Amniotic epithelial cell (primary cell): ENCODE results near the gene FAT4.

Source experiments
- DNase-seq: peaks from one replicate; pipeline ENCODE4 v3.0.0-alpha.2; 2010; ENCODE audit warnings: low read depth

FAT4 gene

GRCh38 chr4:125314676-125315575 is at the start of gene FAT4:
FAT4 (plus strand) TSS chr4:125314955; CDS start chr4:125316412, 1,457 bp downstream.
- DNase-seq, result peak; percentile 96

GRCh38 chr4:125265846-125266245 is 48.9 kb upstream of the FAT4 start:
- DNase-seq, result no peak

GRCh38 chr4:125266901-125267604 is 47.7 kb upstream of the FAT4 start:
- DNase-seq, result peak; percentile 87

GRCh38 chr4:125267630-125268029 is 47.1 kb upstream of the FAT4 start:
- DNase-seq, result no peak

- DNase-seq, result no peak
These were observed 46.5 kb upstream of the FAT4 start for GRCh38 chr4:125268068-125268755.

- no peak for DNase-seq
These were observed 37.9 kb upstream of the FAT4 start for GRCh38 chr4:125276811-125277210.

- no peak for DNase-seq
These were observed 37.0 kb upstream of the FAT4 start for GRCh38 chr4:125277790-125278189.

GRCh38 chr4:125280892-125281403 is 33.8 kb upstream of the FAT4 start:
- DNase-seq, result no peak

GRCh38 chr4:125283707-125284279 is 31.0 kb upstream of the FAT4 start:
- peak; percentile 57 for DNase-seq

- no peak for DNase-seq
These were observed 17.6 kb upstream of the FAT4 start for GRCh38 chr4:125297116-125297515.

- peak; percentile 45 for DNase-seq
These were observed 11.7 kb upstream of the FAT4 start for GRCh38 chr4:125303058-125303457.

- no peak for DNase-seq
These were observed 10.9 kb upstream of the FAT4 start for GRCh38 chr4:125303821-125304220.

GRCh38 chr4:125306112-125306511 is 8.6 kb upstream of the FAT4 start:
- no peak for DNase-seq

GRCh38 chr4:125306533-125306932 is 8.2 kb upstream of the FAT4 start:
- no peak for DNase-seq

- no peak for DNase-seq
These were observed 3.3 kb upstream of the FAT4 start for GRCh38 chr4:125311503-125311902.

GRCh38 chr4:125313497-125313896 is 1.3 kb upstream of the FAT4 start:
- DNase-seq, result peak; percentile 82

- DNase-seq, result peak; percentile 7
These were observed 627 bp upstream of the FAT4 start for GRCh38 chr4:125313989-125314667.

- DNase-seq, result peak; percentile 49
These were observed 1.0 kb downstream of the FAT4 start for GRCh38 chr4:125315576-125316400.

GRCh38 chr4:125316401-125316790 is 1.6 kb downstream of the FAT4 start:
- DNase-seq, result no peak

GRCh38 chr4:125316791-125317524 is 2.2 kb downstream of the FAT4 start:
- DNase-seq, result peak; percentile 21
